GM12878 (cell line): Measurements from ENCODE around the gene TPGS2. TPM values are rescaled to one million over a fixed set of nuclear protein-coding genes. Genes with fewer than 3 reads are reported as not detected.

Source experiments
- ATAC-seq: fragments of 200-7000 bp; cut with Tn5 transposase; 3 replicates; pipeline ENCODE4 v1.9.1; 2020; ENCODE audit warnings: mild to moderate bottlenecking, moderate library complexity
- BruUV-seq: library from RNA; stranded (reverse); fragments of 400-500 nt; replicated peaks from 2 replicates; lab custom pipeline; 2021; lab: Mats Ljungman, UMichigan
- CTCF ChIA-PET: fragments of 300-600 bp; sonication (Branson Sonifier 250); formaldehyde crosslinking; extraction: SDS; loops from one replicate; lab custom pipeline; 2021; ENCODE audit warnings: inconsistent platforms; lab: Yijun Ruan, JAX
- POLR2A ChIA-PET: fragments of 350-600 bp; formaldehyde crosslinking; extraction: SDS; loops from one replicate; lab custom pipeline; 2021; ENCODE audit warnings: inconsistent platforms; lab: Charles Lee
- RAD21 ChIA-PET: fragments of 300-600 bp; sonication (Branson Sonifier 250); formaldehyde crosslinking; loops from one replicate; lab custom pipeline; 2023; ENCODE audit warnings: antibody characterized with exemption; ENCODE audit not compliant: unreplicated experiment; lab: Charles Lee
- SMC1A ChIA-PET: fragments of 300-600 bp; sonication (Branson Sonifier 250); formaldehyde crosslinking; loops from one replicate; lab custom pipeline; 2023; ENCODE audit not compliant: unreplicated experiment, uncharacterized antibody; lab: Charles Lee
- DNase-seq: peaks from one replicate; pipeline ENCODE4 v3.0.0-alpha.2; 2011; ENCODE audit warnings: low read depth, low spot score
- FAIRE-seq: peaks from 3 replicates; lab custom pipeline; 2011; peaks lifted over from hg19 to GRCh38; lab: Jason Lieb, UNC
- H2AFZ ChIP-seq: 2 replicates; pipeline ENCODE4 v1.6.0; 2011; ENCODE audit warnings: low read depth, low read length, control low read depth; ENCODE audit not compliant: control insufficient read depth
- H3K27ac ChIP-seq: 2 replicates; pipeline ENCODE4 v1.5.1; 2011; ENCODE audit warnings: control low read depth; ENCODE audit not compliant: control insufficient read depth, insufficient read depth
- H3K27me3 ChIP-seq, 2 experiments: replicated peaks in 1 of 2; 2 replicates each; pipeline versions ENCODE4 v1.6.0 to v1.6.1; 2011; ENCODE audit warnings: low read length in 1 of 2; ENCODE audit not compliant: control insufficient read depth in 2 of 2, insufficient read depth in 2 of 2
- H3K36me3 ChIP-seq, 2 experiments: 2 replicates each; pipeline ENCODE4 v1.5.1; 2011; ENCODE audit warnings: low read length in 1 of 2; ENCODE audit not compliant: control insufficient read depth in 2 of 2, insufficient read depth in 2 of 2
- H3K4me1 ChIP-seq: 2 replicates; pipeline ENCODE4 v1.6.1; 2011; ENCODE audit warnings: mild to moderate bottlenecking, low read length, moderate library complexity, mixed read lengths; ENCODE audit not compliant: control insufficient read depth, insufficient read depth
- H3K4me2 ChIP-seq: 2 replicates; pipeline ENCODE4 v1.6.0; 2011; ENCODE audit warnings: control low read depth; ENCODE audit not compliant: control insufficient read depth, insufficient read depth
- H3K4me3 ChIP-seq: fragments of 200-600 bp; sonication (generic); 2 replicates; pipeline ENCODE4 v1.5.1; 2016
- H3K79me2 ChIP-seq: 2 replicates; pipeline ENCODE4 v1.6.0; 2011; ENCODE audit warnings: low read length; ENCODE audit not compliant: control insufficient read depth, insufficient read depth
- H3K9ac ChIP-seq: 2 replicates; pipeline ENCODE4 v1.8.0; 2011; ENCODE audit warnings: low read length, control low read depth, mixed read lengths; ENCODE audit not compliant: control insufficient read depth, insufficient read depth
- H3K9me3 ChIP-seq: replicated peaks from 3 replicates; pipeline ENCODE4 v1.5.1; 2011; ENCODE audit warnings: mild to moderate bottlenecking, low read length; ENCODE audit not compliant: control insufficient read depth, insufficient read depth
- H4K20me1 ChIP-seq: 2 replicates; pipeline ENCODE4 v1.6.0; 2011; ENCODE audit not compliant: control insufficient read depth, insufficient read depth
- ATF3 ChIP-seq: IDR thresholded peaks from 2 replicates; pipeline ENCODE4 v1.6.1; 2011; ENCODE audit warnings: low read depth, mild to moderate bottlenecking, low read length, moderate library complexity, borderline replicate concordance; ENCODE audit errors: extremely low read depth
- BHLHE40 ChIP-seq, 2 experiments: fragments of 450-650 bp in 1 of 2; IDR thresholded peaks; 2 replicates each; pipeline ENCODE4 v1.6.1; 2011 to 2017; ENCODE audit warnings: low read depth in 2 of 2, borderline replicate concordance in 1 of 2, improper control_type of control experiment in 1 of 2, low read length in 1 of 2, mild to moderate bottlenecking in 1 of 2
- EGR1 ChIP-seq, 2 experiments: IDR thresholded peaks; 1 replicate in 1 of 2; 2 replicates in 1 of 2; pipeline ENCODE4 v1.6.1; 2011 to 2012; ENCODE audit warnings: low read depth in 2 of 2, low read length in 2 of 2, borderline replicate concordance in 1 of 2, mild to moderate bottlenecking in 1 of 2, moderate library complexity in 1 of 2
- EP300 ChIP-seq, 2 experiments: fragments of 150-350 bp in 1 of 2; IDR thresholded peaks; 2 replicates each; pipeline ENCODE4 v1.6.1; 2011 to 2012; ENCODE audit warnings: low read depth in 2 of 2, low read length in 2 of 2, borderline replicate concordance in 1 of 2, improper control_type of control experiment in 1 of 2, inconsistent platforms in 1 of 2; ENCODE audit not compliant: control insufficient read depth in 1 of 2
- KLF5 ChIP-seq: fragments of 450-650 bp; IDR thresholded peaks from 2 replicates; pipeline ENCODE4 v1.6.1; 2014; ENCODE audit warnings: mild to moderate bottlenecking; ENCODE audit not compliant: partially characterized antibody
- NKRF ChIP-seq: fragments of 450-650 bp; conservative IDR thresholded peaks from 2 replicates; pipeline ENCODE4 v1.6.1; 2017; ENCODE audit warnings: mild to moderate bottlenecking, moderate library complexity
- NRF1 ChIP-seq: conservative IDR thresholded peaks from 2 replicates; pipeline ENCODE4 v1.6.1; 2011; ENCODE audit warnings: mild to moderate bottlenecking, low read depth, low read length, improper control_type of control experiment
- PML ChIP-seq: IDR thresholded peaks from 2 replicates; pipeline ENCODE4 v1.6.1; 2012; ENCODE audit warnings: low read length, inconsistent platforms
- SIX5 ChIP-seq: IDR thresholded peaks from 2 replicates; pipeline ENCODE4 v1.6.1; 2011; ENCODE audit warnings: mild to moderate bottlenecking, low read depth, low read length, moderate library complexity; ENCODE audit not compliant: severe bottlenecking
- SMC3 ChIP-seq: IDR thresholded peaks from 2 replicates; pipeline ENCODE4 v1.6.1; 2011; ENCODE audit warnings: low read length, improper control_type of control experiment, borderline replicate concordance
- SRF ChIP-seq, 2 experiments: IDR thresholded peaks; 2 replicates each; pipeline ENCODE4 v1.6.1; 2011; ENCODE audit warnings: low read depth in 2 of 2, low read length in 2 of 2, mild to moderate bottlenecking in 1 of 2, moderate library complexity in 1 of 2
- SUPT20H ChIP-seq: IDR thresholded peaks from 2 replicates; pipeline ENCODE4 v1.6.1; 2011; ENCODE audit warnings: low read depth, mild to moderate bottlenecking, low read length, moderate library complexity, borderline replicate concordance; ENCODE audit not compliant: control insufficient read depth
- YY1 ChIP-seq: IDR thresholded peaks from 2 replicates; pipeline ENCODE4 v1.6.1; 2011; ENCODE audit warnings: low read depth, mild to moderate bottlenecking, low read length
- ZNF274 ChIP-seq: IDR thresholded peaks from one replicate; pipeline ENCODE4 v1.8.0; 2011; ENCODE audit not compliant: insufficient read length, insufficient read depth
- ZNF622 ChIP-seq: fragments of 450-650 bp; IDR thresholded peaks from 2 replicates; pipeline ENCODE4 v1.6.1; 2017; ENCODE audit warnings: mild to moderate bottlenecking, inconsistent platforms
- WGBS: methylation state at CpG from one replicate; pipeline ENCODE4 v1.1.6; 2016; ENCODE audit warnings: low lambda C conversion rate; ENCODE audit not compliant: insufficient replicate concordance, insufficient coverage; ENCODE audit errors: missing lambda C conversion rate; 5-methylcytosine and 5-hydroxymethylcytosine counted together
- in situ Hi-C: fragments of 300-500 bp; cut with MboI; formaldehyde crosslinking; loops from 9 replicates; pipeline ENCODE4 v1.14.3; 2018; ENCODE audit warnings: mixed read lengths
- intact Hi-C: fragments of 100-400 bp; cut with micrococcal nuclease; formaldehyde crosslinking; loops from one replicate; pipeline ENCODE4 v1.14.2; 2022; ENCODE audit not compliant: unreplicated experiment
- polyA plus RNA-seq, 11 experiments: library from polyadenylated mRNA; depleted of rRNA in 4 of 11; unstranded in 6 of 11; stranded (reverse) in 5 of 11; fragments of >200 nt; fragmentation: Nextera tagmentation in 4 of 11; fragmentation: Illumina TruSeq in 1 of 11; extraction: Ambion mirVana in 4 of 11; extraction: Trizol in 1 of 11; gene quantifications; 1 replicate in 1 of 11; 2 replicates in 10 of 11; pipeline versions ENCODE4 v1.2.1 to v1.2.3, GENCODE V29; 2011 to 2016; ENCODE audit warnings: inconsistent platforms in 2 of 11, missing spikeins in 2 of 11, low read depth in 1 of 11
- total RNA-seq, 4 experiments: library from RNA; depleted of rRNA in 3 of 4; stranded (reverse); fragments of >200 nt in 3 of 4; fragmentation: Illumina TruSeq in 1 of 4; extraction: Trizol in 1 of 4; gene quantifications; 2 replicates each; pipeline versions ENCODE4 v1.2.1 to v1.2.3, GENCODE V29; 2013 to 2021
- TF ChIP-seq, protein P1 (sequence below): IDR thresholded peaks from 2 replicates; pipeline ENCODE4 v1.6.1; 2011; ENCODE audit warnings: borderline replicate concordance, low read depth, mild to moderate bottlenecking, moderate library complexity, low read length; ENCODE audit not compliant: insufficient read depth, poor library complexity, severe bottlenecking
- TF ChIP-seq, protein P2 (sequence below): fragments of 450-650 bp; IDR thresholded peaks from 2 replicates; pipeline ENCODE4 v1.6.1; 2018; ENCODE audit warnings: borderline replicate concordance, mild to moderate bottlenecking; ENCODE audit not compliant: partially characterized antibody

The TPGS2 gene
- total and polyA plus RNA-seq, 10 of the 15 experiments (the other 5 are each of a cell fraction or from before 2014, with no cell fraction given) = 39.8 to 181 (median 88.9) TPM

GRCh38 chr18:36817039-36817438 is 11.8 kb downstream of the TPGS2 start:
- ChIA-PET CTCF (interaction anchor here (1.2 kb wide), 1 partner anchor 11 kb away, joined by 3 read pairs; no protein-coding TSS in a partner anchor), POLR2A (interaction anchor here (0.6 to 1.3 kb wide), 2 partner anchors 12 to 279 kb away, joined by 3 to 5 read pairs; partner anchors contain the start of genes KIAA1328 and TPGS2), RAD21 (no interaction called here), SMC1A (no interaction called here)
- H4K20me1 ChIP-seq = no peaks in the 10 kb centered on the region
- H2AFZ ChIP-seq = no peak overlapping the region
- no peak overlapping the region for H3K9ac ChIP-seq
- H3K4me3 ChIP-seq = no peak overlapping the region
- peaks cover 4 to 5% of the 10 kb centered on the region in 2 experiments; a peak in 3 of 4 replicates for H3K36me3 ChIP-seq
- ATAC-seq (no peak), FAIRE-seq (no peak), DNase-seq (no peak)
- no peaks in the 10 kb centered on the region for H3K27me3 ChIP-seq
- H3K4me2 ChIP-seq = no peak overlapping the region
- in situ Hi-C loops = loop anchor here (25.0 kb wide), 1 partner anchor 1230 kb away; the partner anchor contains the start of gene GALNT1
- no peaks in the 10 kb centered on the region for H3K79me2 ChIP-seq
- no TSS peak for BruUV-seq
- H3K4me1 ChIP-seq = no peaks in the 10 kb centered on the region; the same call in 1 of the 2 replicates
- no peaks in the 10 kb centered on the region for H3K9me3 ChIP-seq
- H3K27ac ChIP-seq = no peak overlapping the region
- 44% methylated on average over 1 of the region's 1 CpG for WGBS
- intact Hi-C loops = no loop called here
- no peak for TF ChIP-seq ATF3
- no peak for TF ChIP-seq EP300 (IDR thresholded peaks at IDR 0.05; ENCODE audit: borderline replicate concordance in 1 of 2, control insufficient read depth in 1 of 2, low read depth in 2 of 2, low read length in 2 of 2)
- TF ChIP-seq PML = no peak
- no peak for TF ChIP-seq BHLHE40 (IDR thresholded peaks at IDR 0.05; ENCODE audit: borderline replicate concordance in 1 of 2, low read depth in 2 of 2, low read length in 1 of 2)
- TF ChIP-seq SIX5 = no peak
- no peak for TF ChIP-seq ZNF622
- no peak for TF ChIP-seq KLF5
- TF ChIP-seq YY1 = no peak
- no peak for TF ChIP-seq SRF (IDR thresholded peaks at IDR 0.05; ENCODE audit: low read depth in 2 of 2, low read length in 2 of 2)
- TF ChIP-seq SMC3 = no peak
- TF ChIP-seq, protein P1, sequence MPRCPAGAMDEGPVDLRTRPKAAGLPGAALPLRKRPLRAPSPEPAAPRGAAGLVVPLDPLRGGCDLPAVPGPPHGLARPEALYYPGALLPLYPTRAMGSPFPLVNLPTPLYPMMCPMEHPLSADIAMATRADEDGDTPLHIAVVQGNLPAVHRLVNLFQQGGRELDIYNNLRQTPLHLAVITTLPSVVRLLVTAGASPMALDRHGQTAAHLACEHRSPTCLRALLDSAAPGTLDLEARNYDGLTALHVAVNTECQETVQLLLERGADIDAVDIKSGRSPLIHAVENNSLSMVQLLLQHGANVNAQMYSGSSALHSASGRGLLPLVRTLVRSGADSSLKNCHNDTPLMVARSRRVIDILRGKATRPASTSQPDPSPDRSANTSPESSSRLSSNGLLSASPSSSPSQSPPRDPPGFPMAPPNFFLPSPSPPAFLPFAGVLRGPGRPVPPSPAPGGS = no peak
- TF ChIP-seq, protein P2, sequence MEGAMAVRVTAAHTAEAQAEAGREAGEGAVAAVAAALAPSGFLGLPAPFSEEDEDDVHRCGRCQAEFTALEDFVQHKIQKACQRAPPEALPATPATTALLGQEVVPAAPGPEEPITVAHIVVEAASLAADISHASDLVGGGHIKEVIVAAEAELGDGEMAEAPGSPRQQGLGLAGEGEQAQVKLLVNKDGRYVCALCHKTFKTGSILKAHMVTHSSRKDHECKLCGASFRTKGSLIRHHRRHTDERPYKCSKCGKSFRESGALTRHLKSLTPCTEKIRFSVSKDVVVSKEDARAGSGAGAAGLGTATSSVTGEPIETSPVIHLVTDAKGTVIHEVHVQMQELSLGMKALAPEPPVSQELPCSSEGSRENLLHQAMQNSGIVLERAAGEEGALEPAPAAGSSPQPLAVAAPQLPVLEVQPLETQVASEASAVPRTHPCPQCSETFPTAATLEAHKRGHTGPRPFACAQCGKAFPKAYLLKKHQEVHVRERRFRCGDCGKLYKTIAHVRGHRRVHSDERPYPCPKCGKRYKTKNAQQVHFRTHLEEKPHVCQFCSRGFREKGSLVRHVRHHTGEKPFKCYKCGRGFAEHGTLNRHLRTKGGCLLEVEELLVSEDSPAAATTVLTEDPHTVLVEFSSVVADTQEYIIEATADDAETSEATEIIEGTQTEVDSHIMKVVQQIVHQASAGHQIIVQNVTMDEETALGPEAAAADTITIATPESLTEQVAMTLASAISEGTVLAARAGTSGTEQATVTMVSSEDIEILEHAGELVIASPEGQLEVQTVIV = no peak
- TF ChIP-seq EGR1 (IDR thresholded peaks at IDR 0.05; ENCODE audit: borderline replicate concordance in 1 of 2, low read depth in 2 of 2, low read length in 2 of 2) = no peak
- no peak for TF ChIP-seq NKRF
- TF ChIP-seq ZNF274 = no peak
- TF ChIP-seq SUPT20H = no peak
- TF ChIP-seq NRF1 = no peak
